Fibroblast of skin of back (primary cell): ENCODE data around the gene CFAP91.
"Not testable (repeated sequence)": the region's sequence is repeated elsewhere in the genome, so short reads cannot be mapped to it uniquely, and the experiment has no call there.

Source experiments
- DNase-seq: peaks from one replicate; pipeline ENCODE4 v3.0.0-alpha.2; 2013

The CFAP91 gene

DNA sequence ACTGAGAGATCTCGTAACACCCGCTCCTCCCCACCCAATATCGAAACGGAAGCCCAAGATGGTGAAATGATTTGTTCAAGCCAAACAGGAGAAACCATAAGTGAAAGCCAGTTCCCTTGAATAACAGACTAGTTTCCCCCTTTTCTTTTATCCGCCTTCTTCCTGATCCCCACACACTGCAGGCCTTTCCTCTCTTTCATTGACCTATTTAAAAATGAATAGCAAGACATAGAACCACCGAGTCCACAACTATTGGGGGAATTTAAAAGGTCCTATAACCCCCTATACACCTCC, 25.2 kb upstream of the CFAP91 start:
- DNase-seq: no peak

DNA sequence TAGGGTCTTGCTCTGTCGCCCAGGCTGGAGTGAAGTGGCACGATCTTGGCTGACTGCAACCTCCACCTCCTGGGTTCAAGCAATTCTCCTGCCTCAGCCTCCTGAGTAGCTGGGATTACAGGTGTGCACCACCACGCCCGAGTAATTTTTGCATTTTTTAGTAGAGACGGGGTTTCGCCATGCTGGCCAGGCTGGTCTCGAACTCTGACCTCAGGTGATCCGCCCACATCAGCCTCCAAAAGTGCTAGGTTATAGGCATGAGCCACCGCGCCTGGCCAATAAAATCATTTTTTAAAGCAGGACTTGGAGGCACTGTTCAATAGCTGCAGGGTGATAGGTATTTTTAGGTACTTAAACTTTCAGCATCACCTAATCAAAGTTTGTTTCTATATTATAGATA, 24.6 kb upstream of the CFAP91 start:
- DNase-seq: not testable (repeated sequence)

DNA sequence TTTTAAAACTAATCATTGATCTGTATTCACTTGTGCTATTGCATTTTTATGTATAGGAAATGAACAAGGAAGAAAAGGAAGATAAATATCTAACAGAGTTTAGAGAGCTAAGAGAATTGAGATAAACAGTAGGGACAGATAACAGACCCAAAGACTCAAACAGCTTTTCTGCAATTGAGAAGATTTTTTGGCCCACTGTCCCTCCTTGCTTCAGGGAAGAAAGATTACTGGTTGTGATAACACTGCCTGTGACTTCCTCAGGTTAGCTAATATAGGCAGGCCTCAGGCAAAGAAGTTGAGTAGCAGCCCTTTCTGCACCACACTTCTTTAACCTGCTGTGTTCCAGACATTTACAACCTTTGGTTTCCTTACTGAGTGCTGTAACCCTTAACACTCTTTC, 22.9 kb upstream of the CFAP91 start:
- DNase-seq: no peak

DNA sequence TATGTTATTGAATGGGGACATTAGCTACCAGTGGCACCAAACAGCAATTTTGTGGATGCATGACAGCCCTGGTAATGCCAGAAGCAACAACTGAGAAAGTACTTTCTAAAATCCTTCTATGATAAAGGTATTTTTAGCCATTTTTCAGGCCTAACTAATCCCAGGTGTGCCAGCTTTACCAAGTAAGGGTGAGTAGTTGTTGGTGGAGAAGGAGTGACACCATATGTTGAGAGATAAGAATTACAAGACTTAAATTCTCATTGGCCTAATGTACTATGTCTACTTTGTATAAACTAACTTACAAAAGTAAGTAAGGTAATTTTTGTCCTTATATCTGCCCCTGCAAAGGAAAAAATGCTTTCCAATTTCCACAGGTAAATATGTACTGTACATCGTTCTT, 21.5 kb upstream of the CFAP91 start:
- peak; percentile 53 for DNase-seq

DNA sequence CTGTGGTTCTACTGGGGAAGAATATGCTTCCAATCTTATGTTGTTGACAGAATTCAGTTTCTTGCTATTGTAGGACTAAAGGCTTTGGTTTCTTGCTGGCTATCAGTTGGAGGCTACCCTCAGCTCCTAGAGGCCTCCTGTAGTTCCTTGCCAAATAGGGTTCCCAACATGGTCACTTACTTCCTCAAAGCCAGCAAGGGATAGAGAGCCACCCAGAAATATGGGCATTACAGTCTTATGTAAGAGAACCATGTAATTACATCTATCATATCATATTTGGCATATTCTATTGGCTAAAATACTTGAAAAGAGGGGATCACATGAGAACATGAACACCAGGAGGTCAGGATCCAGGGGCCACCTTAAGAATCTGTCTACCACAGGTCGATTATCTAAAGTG, 19.4 kb upstream of the CFAP91 start:
- no peak for DNase-seq

DNA sequence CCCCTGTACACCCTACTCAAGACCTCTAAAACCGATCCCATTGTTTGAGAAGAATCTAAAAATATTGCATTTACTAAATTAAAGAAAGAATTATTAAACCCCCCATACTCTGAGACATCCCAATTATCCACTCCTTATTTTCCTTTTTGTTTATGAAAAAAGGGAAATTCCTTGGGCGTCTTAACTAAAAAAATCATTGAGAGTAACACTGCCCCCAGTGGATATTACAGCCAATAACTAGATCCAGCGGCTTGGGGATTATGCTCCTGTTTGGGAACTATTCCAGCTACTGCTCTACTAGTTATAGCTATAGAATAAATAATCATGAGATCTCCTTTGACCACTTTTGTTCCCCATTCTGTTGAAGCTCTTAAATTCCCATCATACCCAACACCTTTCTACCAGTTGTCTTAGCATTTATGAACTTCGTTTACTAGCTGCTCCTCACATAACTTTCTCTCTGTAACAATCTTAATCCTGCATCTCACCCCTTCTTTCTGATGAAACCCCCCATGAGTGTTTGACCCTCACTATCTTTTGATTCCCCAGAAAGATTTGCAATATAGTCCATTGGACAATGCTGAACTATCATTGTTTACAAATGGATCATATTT, 12.7 kb upstream of the CFAP91 start:
- DNase-seq: peak; percentile 38

DNA sequence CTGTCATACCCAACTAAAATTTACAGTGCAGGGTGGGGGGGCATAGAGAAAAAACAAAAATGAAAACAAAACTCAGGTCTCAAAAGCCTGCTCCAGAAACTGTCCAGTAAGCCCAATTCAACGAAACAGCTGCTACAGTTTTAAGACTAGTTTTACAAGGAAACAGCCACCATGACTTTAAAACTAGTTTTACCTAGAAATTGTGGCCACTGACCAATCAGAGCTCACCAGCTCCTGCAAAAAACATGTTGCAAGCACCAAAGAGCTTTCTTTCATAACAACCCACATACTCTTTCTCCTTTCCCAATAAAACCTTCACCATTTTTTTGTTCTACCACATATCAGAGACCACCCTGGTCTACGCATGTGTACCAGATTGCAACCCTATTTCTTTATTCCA, 7.3 kb upstream of the CFAP91 start:
- peak; percentile 3 for DNase-seq

DNA sequence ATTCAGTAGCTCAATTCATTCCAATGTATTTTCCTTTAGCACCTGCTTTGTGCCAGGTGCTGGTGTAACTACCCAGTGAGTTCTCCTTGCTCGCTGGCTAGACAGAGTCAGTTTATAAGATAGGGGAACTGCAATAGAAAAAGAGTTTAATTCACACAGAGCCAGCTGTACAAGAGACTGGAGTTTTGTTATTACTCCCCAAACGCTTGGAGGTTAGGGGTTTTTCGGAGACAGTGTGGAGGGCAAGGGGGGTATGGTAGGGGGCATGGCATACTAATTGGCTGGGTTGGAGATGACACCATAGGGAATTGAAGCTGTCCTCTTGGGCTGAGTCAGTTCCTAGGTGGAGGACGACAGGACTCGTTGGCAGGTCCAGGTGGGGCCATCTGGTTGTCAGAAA, 5.4 kb upstream of the CFAP91 start:
- no peak for DNase-seq

DNA sequence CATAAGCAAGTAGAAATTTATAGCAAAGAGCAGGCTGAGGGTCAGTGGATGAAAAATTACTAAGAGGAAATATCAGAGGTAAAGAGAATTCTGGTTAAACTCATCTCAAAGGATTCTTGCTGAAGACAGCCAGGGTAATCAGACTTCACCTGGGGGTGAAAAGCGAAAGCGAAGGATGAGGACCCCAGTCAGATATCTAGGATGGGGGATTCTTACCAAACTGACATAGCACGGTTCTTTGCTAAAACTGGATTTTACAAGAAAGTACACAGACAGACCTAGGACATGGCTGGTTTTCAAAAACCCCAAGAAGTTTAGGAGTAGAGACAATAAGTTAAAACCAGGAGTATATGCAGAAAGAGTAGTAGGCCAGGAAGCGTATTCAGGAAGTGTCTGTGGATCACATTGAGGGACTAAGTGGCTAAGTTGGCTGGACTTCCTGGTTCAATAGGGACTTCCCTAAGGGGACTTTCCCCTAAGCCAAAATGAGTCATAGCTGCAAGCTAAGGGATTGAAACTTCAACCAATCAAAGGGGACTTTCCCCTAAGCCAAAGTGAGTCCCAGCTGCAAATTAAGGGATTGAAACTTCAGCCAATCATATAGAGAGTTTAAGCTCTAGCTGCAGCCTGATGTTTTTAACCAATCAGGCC, 2.4 kb upstream of the CFAP91 start:
- DNase-seq: peak; percentile 46

DNA sequence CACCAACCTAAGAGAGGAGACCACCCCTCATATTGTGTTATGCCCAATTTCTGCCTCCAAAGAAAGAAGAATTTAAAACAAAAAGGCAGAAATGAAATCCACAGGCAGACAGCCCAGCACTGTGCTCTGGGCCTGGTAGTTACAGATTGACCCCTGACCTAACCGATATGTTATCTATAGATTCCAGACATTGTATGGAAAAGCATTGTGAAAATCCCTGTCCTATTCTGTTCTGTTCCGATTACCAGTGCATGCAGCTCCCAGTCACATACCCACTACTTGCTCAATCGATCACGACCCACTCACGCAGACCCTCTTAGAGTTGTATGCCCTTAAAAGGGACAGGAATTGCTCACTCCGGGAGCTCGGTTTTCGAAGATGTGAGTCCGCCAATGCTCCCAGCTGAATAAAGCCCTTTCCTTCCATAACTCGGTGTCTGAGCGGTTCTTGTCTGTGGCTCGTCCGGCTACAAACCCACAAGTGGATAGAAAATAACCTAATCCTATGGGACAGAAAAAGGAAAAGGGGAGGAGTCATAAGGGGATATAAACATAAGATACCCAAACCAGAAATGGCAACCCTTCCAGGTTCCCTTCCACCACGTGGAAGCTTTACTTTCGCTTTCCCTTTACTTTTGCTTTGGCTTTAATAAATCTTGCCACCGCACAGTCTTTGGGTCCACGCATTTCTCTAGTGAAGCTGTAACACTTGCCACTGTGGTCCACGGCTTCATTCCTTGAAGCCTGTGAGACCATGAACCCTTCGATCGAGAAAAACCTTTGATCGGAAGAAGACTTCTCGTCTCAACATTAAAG, 1.7 kb upstream of the CFAP91 start:
- DNase-seq: no peak

DNA sequence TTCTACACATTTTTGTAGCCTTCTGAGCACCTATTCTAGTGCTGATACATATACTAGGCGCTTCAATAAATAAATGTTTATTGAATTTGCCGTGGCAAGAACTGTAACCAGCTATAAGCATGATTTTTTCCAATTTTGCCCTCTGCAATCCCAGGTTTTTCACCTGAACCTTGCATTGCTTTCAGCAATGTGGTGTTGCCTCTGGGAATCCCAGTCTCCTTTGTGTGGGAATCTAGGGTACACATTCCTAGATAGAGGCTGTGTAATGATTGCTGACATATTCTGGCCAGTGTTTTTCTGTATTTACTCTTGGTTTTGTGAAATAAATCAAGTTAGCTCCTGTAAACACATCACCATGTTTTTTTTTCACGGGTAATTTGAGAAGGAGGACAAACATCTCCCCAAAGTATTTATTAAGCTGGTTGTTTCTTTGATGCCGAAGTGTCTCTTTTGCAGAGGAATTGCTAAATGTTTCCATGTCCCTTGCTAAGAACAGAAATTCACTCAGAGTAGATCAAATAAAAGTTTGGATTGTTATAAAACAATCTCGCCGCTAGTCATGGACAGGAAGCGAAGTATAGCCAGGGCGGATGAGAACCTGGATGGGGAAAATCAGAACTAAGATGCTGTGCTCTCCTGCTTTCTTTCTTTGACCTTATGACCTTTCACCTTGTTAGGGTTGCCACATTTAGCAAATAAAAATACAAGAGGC, 1.2 kb downstream of the CFAP91 start:
- DNase-seq: no peak

DNA sequence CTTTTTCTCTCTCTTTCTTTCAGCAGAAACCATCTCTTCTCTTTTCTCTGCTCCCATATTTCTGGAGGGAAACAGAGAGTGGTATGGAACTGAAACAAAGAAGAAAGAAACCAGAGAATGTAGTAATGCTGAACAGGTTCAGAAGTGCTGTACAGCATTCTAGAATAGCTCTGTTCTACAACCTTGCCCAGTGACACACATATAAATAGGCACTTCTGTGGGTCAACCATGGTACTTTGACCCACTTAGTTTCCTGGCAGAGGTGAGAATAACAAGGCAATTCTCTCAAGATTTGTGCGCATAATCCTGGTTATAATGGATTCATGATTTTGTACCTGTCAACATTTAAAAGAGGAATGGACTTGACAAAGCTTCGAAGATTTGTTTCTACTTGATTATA, 12.3 kb downstream of the CFAP91 start:
- DNase-seq: no peak

DNA sequence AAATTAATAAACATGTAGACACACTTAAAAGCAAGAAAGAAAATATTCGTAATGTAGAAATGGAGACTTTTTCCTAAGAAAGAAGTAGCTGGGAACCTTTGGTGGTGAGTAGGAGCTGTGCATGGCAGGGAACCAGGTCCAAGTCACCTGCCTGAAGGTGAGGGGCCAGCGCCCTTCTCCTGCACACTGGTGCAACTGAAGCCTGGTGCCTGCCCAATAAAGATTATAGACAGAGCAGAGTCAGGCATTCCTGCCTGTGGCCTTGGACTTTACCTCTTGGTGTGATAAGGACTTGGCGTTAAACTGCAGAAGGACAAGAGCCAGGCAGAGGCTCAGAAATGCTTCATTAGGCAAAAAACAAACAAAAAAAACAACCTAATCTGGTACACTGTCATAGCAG, 14.2 kb downstream of the CFAP91 start:
- no peak for DNase-seq

DNA sequence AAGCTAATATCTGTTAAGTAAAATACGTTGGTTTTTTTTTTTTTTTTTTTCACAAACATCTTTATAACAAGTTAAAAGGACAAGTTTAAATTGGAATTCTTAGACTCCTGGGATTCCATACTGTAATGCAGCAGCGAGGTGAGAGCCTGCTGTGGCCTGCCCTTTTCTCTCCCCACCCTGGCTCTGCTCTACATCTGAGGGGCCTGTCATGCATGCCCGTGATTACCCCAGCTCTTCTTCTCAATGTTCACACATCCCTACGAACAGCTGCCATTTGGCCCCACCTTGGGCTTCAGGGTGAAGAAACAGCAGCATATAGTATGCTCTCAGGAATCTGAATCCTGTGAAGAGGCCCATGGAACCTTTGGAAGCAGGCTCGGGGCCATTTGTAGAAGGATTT, 14.7 kb downstream of the CFAP91 start:
- DNase-seq: no peak

DNA sequence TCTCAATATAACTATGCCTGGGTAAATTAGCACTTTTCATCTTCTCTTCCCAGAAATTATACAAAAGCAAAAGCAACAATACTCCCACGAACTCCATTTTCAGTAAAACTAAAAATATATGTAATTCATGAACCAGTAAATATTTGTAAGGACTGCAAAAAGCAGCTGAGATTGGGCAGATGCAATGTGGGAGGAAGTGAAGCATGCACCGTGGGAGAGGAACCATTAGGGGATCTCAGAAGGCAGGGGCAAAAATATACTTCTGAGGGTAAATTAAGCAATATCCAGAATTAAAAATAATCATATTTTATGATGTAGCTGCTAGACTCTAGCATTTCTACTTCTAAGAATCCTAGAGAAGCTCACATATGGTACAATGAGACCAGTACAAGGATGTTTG, 20.2 kb downstream of the CFAP91 start:
- no peak for DNase-seq

DNA sequence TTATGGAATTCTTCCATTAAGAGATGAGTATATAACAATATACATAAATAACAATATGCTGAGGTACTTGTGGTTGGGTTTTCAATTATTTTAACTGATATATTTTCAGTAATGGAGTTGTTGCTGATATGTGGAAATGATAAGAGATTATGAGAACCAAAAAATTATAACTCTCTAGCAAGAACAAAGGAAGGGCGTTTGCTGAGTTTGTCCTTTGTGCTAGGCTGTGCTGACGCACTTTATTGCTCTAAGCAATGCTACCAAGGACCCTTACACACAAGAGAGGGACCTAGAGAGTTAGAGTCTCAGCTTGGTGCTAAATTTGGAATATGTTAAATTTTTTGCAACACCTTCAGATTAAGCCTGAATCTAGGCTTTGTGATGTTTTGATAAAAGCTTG, 24.1 kb downstream of the CFAP91 start:
- DNase-seq: no peak

DNA sequence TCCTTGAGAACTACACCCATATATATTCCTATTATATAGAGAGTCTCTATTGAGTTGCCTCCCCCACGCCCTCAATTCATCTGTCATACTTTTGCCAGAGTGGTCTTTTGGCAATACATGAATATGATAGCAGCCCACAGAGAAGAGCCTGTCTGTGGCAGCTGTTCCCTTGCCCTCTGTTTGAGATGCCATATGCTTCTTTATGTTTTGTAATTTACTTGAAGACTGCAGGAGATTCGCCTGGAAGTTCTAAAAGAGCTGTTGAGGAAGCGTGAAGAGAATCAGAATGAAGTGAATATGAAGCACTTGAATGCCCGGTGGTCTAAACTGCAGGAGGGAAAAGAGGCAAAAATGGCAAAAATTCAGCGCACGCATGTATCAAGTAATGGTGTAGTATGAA, 27.2 kb downstream of the CFAP91 start:
- no peak for DNase-seq

DNA sequence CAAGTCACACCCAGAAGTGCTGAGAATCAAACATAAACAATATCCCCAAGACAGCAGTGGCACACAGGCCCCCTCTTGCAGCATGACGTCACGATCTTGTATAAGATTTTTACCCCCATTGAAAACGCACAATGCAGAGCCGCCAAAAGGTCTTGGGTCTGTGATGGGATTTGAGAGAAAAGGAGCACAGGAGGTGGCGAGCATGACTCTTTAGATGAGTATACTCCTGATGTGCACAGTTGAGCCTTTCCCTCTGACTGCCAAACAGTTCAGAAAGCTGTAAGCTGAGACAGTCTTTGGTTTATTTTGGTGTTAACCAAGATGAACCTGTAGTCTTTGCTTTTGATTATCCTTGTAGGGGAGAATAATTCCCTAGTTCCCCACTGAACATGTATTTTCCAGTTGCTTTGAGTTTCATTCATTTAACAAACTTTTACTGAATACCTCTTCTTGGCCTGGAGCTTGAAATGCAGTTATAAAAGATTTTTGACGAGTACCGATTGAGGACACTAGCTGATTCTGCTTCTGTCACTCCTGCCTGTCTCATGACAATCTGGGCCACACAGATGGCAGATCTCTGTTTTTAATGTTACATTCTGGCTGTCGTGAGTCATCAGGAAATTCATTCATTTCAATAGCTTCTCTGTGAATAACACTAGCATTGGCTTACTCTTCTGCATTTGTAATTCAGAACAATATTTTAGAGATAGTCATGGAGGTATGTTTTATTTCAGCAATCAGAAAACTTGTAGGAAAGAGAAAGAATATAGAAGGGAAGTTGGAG, 28.9 kb downstream of the CFAP91 start:
- peak; percentile 83 for DNase-seq

DNA sequence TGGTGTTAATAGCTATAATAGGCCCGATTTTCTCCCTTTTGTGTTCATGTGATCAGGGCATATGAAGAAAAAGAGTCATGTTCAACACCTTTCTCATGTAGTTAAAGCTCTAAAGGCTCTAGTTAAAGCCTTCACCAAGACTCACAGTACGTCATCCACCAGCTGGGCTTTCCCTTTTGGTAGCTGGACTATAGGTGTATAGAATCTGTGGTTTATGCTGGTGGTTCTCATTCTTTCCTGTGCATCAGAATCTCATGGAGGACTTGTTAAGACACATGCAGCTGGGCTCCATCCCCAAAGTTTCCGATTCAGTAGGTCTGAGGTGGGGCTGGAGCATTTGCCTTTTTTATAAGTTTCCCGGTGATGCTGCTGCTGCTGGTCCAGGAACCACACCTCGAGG, 31.0 kb downstream of the CFAP91 start:
- DNase-seq: no peak

DNA sequence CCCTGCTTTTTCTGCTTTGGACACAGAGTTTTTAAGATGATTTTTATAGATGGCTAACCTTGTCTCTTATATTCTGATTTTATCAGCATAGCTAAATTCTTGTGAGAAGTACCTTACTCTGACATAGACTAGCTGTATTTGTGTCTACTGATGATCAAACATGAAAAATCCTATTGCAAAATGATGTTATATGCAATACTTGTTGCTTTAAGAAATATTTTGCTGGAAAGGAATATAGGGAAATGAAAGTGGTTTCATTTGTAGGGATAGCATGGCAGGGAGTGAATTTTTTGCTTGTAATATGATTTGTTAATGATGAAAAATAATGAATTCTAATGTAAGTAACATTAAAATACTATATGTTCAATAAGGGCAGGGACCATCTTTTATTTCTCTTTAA, 35.9 kb downstream of the CFAP91 start:
- DNase-seq: no peak

DNA sequence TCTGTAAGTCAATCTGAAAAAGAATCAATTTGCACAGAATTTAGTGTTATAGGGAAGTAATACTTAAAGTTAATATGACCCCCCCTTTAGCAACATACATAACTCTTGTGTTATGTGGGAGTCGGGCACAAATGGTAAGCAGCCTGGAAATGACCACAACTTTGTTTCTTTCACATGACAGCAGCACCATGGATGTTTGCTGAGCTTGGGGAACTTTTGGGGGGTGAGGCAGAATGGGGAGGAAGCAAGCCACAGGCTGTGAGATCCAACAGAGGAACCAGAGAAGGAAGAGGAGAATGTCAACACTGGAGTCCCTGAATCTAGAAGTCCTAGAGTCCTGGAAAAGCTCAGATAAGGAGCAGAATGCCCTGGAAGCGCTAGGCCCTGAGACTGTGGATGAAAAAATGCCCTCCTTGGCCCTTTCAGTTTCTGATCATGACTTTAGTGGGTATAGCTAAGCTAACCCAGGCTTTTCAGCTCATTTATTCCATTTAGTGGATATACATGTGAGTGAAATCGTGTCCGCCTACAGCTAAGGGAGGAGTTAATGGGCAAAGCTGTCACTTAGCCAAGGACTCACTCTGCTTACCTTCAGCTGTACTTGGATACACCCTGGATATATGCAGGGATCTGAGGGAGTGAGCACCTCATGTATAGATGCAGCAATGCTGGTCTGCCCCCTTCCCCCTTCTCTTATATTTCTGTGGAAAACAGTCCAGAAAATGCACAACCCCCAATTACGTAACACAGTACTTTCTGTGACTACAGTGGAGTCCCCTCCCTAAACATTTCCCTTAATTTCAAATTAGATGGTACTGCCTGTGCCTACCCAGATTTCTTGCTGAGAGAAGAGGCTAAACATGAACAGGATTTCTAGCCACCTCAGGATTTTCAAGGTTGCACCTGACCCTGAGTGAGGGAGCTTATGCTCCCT, 39.1 kb downstream of the CFAP91 start:
- no peak for DNase-seq

DNA sequence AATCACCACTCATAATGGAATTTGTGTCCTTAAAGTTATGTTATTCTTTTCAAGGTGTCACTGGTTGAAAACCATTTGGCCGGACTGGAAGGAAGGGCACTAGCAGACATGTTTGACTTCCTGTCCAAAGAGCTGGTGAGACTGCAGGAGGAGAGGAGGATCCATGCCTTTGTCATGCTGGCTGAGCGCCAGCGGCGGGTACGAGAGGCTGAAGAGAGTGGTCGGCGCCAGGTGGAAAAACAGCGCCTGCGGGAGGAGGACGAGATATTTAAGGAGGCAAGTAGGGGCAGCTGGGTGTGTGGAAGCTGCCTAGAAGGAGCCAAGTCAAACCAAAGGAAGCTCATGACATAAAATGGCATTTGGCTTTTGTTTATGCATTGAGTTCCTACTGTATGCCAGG, 41.1 kb downstream of the CFAP91 start:
- DNase-seq: no peak
